Transverse colon (tissue), 4 donors: ENCODE measurements around the gene GABRD. TPM values are rescaled to one million over a fixed set of nuclear protein-coding genes. Genes with fewer than 3 reads are reported as not detected.

Experiments
- DNase-seq: peaks from one replicate; pipeline ENCODE4 v3.0.0-alpha.2; 2019
- H3K27ac ChIP-seq, 4 donors: fragments of 200-600 bp; sonication (generic); 2 replicates each; pipeline ENCODE4 v1.5.1; 2016 to 2018; ENCODE audit warnings: inconsistent platforms in 4 of 4
- H3K27me3 ChIP-seq: fragments of 200-600 bp; sonication (generic); 2 replicates; pipeline ENCODE4 v1.5.1; 2017; ENCODE audit warnings: inconsistent platforms
- H3K36me3 ChIP-seq, 4 donors: fragments of 200-600 bp; sonication (generic); 2 replicates each; pipeline ENCODE4 v1.5.1; 2017 to 2019; ENCODE audit warnings: inconsistent platforms in 4 of 4
- H3K4me1 ChIP-seq, 4 donors: fragments of 200-600 bp; sonication (generic); 2 replicates each; pipeline ENCODE4 v1.5.1; 2017 to 2020; ENCODE audit warnings: inconsistent platforms in 4 of 4
- H3K4me3 ChIP-seq, 4 donors: fragments of 200-600 bp; sonication (generic); 1 replicate in 1 of 4; 2 replicates in 3 of 4; pipeline versions ENCODE4 v1.5.1 to v1.6.1; 2017 to 2019; ENCODE audit warnings: inconsistent platforms in 4 of 4
- H3K9me3 ChIP-seq, 2 donors: fragments of 200-600 bp; sonication (generic); 2 replicates each; pipeline ENCODE4 v1.5.1; 2017 to 2019; ENCODE audit warnings: inconsistent platforms in 2 of 2
- EP300 ChIP-seq: sonication (generic); formaldehyde crosslinking; IDR thresholded peaks from one replicate; pipeline ENCODE4 v1.6.1; 2017; ENCODE audit warnings: antibody characterized with exemption, low read depth
- POLR2A ChIP-seq: fragments of 450-650 bp; IDR thresholded peaks from one replicate; pipeline ENCODE4 v1.6.1; 2016; ENCODE audit warnings: antibody characterized with exemption, mild to moderate bottlenecking, moderate library complexity
- POLR2AphosphoS5 ChIP-seq, 3 donors: sonication (generic); formaldehyde crosslinking; IDR thresholded peaks; one replicate each; pipeline ENCODE4 v1.6.1; 2016; ENCODE audit warnings: antibody characterized with exemption in 3 of 3
- WGBS, 2 donors: methylation state at CpG; one replicate each; pipeline ENCODE4 v1.1.5; 2018; ENCODE audit warnings: low coverage in 1 of 2; 5-methylcytosine and 5-hydroxymethylcytosine counted together
- in situ Hi-C, 4 donors: fragments of 200-750 bp; cut with MboI; loops; one replicate each; pipeline versions ENCODE4 v1.15.0 to v1.15.1; 2017; ENCODE audit warnings: low sequenced_read_pairs in 3 of 4, low pct_ligation_motif_present in 1 of 4, low pct_unique_long_range_greater_than_20kb in 1 of 4
- intact Hi-C: fragments of 100-400 bp; cut with DNase I; formaldehyde crosslinking; loops from one replicate; pipeline ENCODE4 v1.15.1; 2023; ENCODE audit warnings: low total_unique reads
- total RNA-seq, 4 donors: library from RNA; depleted of rRNA; stranded (reverse); fragments of >200 nt; gene quantifications; one replicate each; pipeline ENCODE4 v1.1.0, GENCODE V29; 2016
- TF ChIP-seq, protein P1 (sequence below), 5 experiments: fragments of 200-600 bp in 3 of 5; fragments of 450-650 bp in 2 of 5; sonication (generic) in 3 of 5; IDR thresholded peaks; 1 replicate in 2 of 5; 2 replicates in 3 of 5; pipeline ENCODE4 v1.5.1; 2016 to 2017; ENCODE audit warnings: antibody characterized with exemption in 5 of 5, inconsistent platforms in 3 of 5, mild to moderate bottlenecking in 2 of 5, moderate library complexity in 1 of 5

The GABRD gene
- total RNA-seq, 4 donors from 2014 or later: not detected

DNA sequence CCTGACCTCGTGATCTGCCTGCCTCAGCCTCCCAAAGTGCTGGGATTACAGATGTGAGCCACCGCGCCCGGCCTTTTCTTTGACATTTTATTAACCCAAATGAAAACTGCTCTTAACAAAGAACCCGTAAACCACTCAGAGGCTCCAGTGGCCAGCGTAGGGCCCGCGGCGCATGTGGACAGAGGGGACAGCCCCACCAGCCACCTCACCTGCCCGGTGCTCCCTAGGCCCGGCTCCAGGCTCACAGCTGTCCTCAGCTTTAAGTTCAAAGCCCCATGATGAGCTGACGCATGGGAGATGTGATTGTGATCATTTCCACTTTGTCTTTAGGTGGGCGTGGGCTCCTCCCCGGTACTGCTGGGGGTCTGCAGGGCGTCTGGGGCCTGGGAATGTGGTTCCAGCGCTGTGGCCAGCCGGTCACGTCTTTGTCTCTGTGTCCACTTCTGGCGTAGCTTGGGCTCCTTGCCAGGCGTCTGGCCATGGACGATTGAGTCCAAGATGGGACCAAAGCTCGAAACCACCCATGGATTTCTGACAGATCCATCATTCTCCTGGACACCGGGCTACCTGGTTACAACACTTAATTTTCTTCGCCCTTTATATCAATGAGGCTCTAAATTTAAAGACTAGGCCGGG, 37.9 kb downstream of the GABRD start:
- Histone ChIP-seq H3K27me3 (no peaks in the 10 kb centered on the region), H3K27ac (no peak overlapping the region), H3K4me1 (peaks cover 0 to 8% (median 2%) of the 10 kb centered on the region in 4 donors), H3K36me3 (no peaks in the 10 kb centered on the region), H3K9me3 (no peaks in the 10 kb centered on the region), H3K4me3 (no peak overlapping the region)
- DNase-seq: no peak
- TF ChIP-seq, protein P1, sequence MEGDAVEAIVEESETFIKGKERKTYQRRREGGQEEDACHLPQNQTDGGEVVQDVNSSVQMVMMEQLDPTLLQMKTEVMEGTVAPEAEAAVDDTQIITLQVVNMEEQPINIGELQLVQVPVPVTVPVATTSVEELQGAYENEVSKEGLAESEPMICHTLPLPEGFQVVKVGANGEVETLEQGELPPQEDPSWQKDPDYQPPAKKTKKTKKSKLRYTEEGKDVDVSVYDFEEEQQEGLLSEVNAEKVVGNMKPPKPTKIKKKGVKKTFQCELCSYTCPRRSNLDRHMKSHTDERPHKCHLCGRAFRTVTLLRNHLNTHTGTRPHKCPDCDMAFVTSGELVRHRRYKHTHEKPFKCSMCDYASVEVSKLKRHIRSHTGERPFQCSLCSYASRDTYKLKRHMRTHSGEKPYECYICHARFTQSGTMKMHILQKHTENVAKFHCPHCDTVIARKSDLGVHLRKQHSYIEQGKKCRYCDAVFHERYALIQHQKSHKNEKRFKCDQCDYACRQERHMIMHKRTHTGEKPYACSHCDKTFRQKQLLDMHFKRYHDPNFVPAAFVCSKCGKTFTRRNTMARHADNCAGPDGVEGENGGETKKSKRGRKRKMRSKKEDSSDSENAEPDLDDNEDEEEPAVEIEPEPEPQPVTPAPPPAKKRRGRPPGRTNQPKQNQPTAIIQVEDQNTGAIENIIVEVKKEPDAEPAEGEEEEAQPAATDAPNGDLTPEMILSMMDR (IDR thresholded peaks at IDR 0.05): no peak
- WGBS, 2 donors: 94 to 96% methylated on average over 7 to 24 of the region's 25 CpGs
- intact Hi-C loops: no loop called here
- in situ Hi-C loops: no loop called here

DNA sequence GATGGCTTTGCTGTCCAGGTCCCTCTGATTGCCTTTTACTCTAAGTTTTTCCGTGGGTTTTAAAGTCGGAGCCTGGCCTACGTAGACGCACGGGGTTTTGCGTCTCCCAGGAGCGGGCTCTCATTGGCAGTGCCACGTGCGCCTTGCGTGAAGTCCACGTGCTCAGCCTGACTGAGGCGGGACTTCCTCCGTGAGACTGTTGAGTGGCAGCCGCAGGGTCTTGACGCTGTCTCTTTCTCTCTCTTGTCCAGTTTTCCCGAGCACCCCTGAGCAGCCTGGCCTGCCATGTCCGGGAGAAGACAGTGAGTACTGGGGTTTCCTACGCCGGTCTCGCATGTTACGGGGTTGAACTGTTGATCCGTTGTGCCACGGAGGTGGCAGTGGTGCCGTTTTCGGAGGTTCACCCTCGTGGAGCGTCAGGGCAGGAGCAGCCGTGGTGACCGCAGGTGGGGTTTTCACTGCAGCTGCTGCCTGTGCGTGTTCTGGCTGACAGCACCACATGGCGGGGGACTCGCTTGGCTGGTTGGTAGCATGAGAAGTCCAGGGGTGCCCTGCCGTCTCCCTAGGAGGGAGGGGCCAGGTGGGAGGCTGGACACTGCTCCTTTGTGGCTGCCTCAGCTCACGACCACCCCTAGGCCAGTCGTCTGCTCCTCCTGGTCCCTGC, 40.3 kb downstream of the GABRD start:
- in situ Hi-C loops (no loop called here), intact Hi-C loops (no loop called here)

DNA sequence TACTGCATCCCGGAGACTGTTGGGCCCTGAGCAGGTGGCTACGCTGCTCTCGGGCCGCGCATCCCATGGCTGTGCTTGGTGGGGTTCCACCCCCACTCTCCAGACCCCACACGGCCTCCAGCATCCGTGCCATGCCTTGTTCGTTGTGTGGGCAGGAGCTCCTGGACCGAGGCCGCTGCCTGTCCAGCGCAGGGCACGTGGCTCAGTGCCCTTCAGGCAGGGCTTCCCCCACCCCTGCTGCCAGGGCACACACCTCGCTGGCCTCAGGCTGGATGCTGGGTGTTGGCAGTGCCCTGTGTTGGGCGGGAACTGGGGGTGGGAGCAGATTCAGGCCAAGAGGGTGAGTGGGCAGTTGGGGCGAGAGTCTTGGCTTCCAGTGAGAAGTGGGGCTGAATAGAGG, 40.9 kb downstream of the GABRD start:
- Histone ChIP-seq H3K9me3 (no peaks in the 10 kb centered on the region), H3K36me3 (no peaks in the 10 kb centered on the region), H3K27ac (no peak overlapping the region), H3K27me3 (no peaks in the 10 kb centered on the region), H3K4me1 (no peaks in the 10 kb centered on the region), H3K4me3 (no peak overlapping the region)
- intact Hi-C loops: no loop called here
- WGBS, 2 donors: 91% methylated on average over 15 of the region's 15 CpGs; no CpG with 5 or more reads in 1 of the 2 donors
- DNase-seq: no peak
- in situ Hi-C loops: no loop called here
- TF ChIP-seq EP300: no peak
- no peak for TF ChIP-seq POLR2A
- TF ChIP-seq POLR2AphosphoS5 (IDR thresholded peaks at IDR 0.05): no peak
- TF ChIP-seq, protein P1 (IDR thresholded peaks at IDR 0.05): no peak

More for the DNA sequence above, 40.3 kb downstream of the GABRD start:
- Histone ChIP-seq H3K27me3 (no peaks in the 10 kb centered on the region), H3K4me3 (no peak overlapping the region), H3K27ac (no peak overlapping the region), H3K4me1 (no peaks in the 10 kb centered on the region), H3K9me3 (no peaks in the 10 kb centered on the region), H3K36me3 (no peaks in the 10 kb centered on the region)
- DNase-seq: no peak
- 92 to 100% methylated on average over 6 to 30 of the region's 35 CpGs for WGBS, 2 donors
- TF ChIP-seq, protein P1 (IDR thresholded peaks at IDR 0.05): no peak
- TF ChIP-seq POLR2AphosphoS5 (IDR thresholded peaks at IDR 0.05): no peak
- no peak for TF ChIP-seq EP300
- no peak for TF ChIP-seq POLR2A

DNA sequence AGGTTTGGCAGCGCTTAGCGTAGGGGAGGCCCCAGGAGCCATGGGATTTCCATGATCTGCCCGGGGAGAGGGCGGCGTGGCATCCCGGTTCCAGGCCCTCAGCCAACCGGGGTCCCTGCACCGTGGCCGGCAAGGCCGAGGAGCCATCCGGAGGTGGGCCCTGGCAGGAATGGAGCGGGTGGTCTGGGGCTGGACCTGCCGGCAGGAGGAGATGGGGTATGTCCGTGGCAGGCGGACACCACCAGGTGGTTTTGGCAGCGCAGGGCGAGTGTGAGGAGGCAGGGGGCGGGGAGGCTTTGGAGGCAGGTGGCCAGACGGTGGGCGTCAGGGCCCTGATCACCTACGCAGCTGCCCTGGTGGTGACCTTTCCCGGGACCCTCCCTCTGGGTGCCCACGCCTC, 41.4 kb downstream of the GABRD start:
- in situ Hi-C loops (no loop called here), intact Hi-C loops (no loop called here)
- Histone ChIP-seq H3K36me3 (no peaks in the 10 kb centered on the region), H3K27ac (no peak overlapping the region), H3K4me3 (no peak overlapping the region), H3K27me3 (no peaks in the 10 kb centered on the region), H3K4me1 (no peaks in the 10 kb centered on the region), H3K9me3 (no peaks in the 10 kb centered on the region)
- WGBS, 2 donors: 93% methylated on average over 23 of the region's 23 CpGs; no CpG with 5 or more reads in 1 of the 2 donors
- DNase-seq: no peak
- no peak for TF ChIP-seq EP300
- no peak for TF ChIP-seq POLR2AphosphoS5 (IDR thresholded peaks at IDR 0.05)
- TF ChIP-seq POLR2A: no peak
- TF ChIP-seq, protein P1 (IDR thresholded peaks at IDR 0.05): no peak
